IPS-NIHi11 (cell line): ENCODE data around the gene ADGRV1.

Experiments used
- DNase-seq: peaks from one replicate; pipeline ENCODE4 v3.0.0; 2012; ENCODE audit warnings: mixed read lengths, low spot score

The ADGRV1 gene

DNA sequence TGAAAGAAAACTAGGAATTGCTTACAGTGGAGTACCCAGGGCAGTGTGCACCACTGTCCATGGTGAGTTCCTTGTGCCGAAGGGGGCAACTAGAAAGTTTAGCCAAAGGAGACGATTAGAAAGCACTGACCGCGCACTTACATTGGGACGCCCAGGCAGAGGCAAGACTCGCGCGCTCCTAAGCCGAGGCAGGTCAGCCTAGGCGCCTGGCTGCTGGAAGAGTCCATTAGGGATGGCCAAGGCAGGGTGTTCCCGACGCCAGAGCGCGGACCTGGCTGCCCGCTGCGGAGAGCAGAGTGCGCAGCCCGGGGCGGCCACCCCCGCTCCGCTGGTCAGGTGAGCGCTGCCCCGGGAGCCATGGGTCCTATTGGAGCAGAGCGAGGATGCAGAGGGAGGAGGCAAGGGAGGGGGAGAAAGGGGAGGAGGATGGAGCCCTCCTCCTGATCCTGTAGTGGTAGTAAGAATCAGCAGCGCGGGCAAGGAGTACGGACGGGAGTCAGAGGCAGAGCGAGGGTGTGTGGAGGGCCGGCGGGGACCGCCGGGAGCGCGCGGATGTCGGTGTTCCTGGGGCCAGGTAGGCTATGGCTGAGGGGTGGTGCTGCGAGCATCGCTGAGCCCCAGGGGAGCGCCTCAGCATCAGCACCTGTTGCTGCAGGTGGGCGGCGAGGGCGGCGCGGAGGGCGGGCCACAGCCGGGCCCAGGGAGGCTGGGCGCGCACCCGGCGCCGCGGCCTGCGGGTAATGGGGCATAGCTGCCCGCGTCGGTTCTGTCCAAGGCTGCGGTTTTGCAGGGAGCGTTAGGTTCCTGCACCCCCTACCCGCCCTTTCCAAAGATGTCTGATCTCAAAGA, at the start of gene ADGRV1:
ADGRV1 (plus strand) TSS at position 454 of the 849 bp plus-strand sequence; CDS start at position 553, 99 bp downstream.
- peak; percentile 94 for DNase-seq

DNA sequence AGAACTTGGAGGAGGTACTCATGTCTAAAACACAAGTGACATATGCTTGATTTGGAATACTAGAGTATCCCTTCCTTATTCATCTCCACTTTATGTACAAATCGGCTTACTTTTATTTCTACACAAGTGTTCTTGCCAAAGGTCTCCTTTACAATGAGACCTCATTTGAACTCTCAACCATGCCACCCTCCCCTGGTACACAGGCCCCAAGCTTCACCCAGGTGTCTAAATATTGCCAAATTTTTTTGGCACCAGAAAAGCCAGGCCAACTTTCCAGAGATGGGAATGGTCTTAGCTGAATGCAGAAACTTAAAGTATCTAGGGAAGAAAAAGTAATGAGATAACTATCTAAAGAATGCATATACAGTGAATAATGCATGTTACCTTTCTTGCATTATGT, 48.2 kb upstream of the ADGRV1 start:
- no peak for DNase-seq

DNA sequence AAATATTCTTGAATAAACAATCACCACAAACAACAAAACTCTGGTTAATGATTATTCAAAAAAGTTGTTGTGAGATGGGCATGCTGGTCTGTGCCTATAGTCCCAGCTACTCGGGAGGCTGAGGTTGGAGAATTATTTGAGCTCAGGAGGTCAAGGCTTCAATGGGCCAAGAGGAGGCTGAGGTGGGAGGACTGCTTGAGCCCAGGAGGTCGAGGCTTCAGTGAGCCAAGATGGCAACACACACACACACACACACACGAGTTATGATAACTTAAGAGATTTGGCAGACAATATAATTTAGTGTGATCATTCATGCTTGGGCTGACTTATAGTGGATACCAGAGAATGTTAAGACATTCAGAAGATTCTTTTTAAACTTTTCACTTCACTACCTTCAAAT, 44.1 kb upstream of the ADGRV1 start:
- no peak for DNase-seq

GRCh38 chr5:90518661-90519060, 39.9 kb upstream of the ADGRV1 start:
- no peak for DNase-seq

DNA sequence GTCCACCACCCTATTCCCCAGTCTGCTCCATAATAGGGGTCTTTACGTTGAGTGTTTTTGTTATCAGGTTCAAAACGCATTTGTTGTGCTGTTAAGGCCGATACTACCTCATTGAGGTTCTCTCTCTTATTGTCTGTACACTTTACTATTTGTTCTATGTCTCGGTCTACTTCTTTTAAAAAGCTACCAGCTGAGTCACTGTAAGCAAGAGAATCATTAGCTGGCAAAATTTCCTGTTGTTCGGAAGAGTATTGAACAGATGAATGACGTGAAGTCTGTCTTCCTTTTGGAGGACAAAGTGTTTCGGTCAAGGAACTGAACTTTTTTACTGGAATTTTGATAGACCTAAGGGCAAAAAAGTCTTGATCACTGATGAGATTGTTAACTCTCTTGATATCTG, 39.5 kb upstream of the ADGRV1 start:
- no peak for DNase-seq

- peak; percentile 14 for DNase-seq
These were observed 29.9 kb upstream of the ADGRV1 start for GRCh38 chr5:90528601-90529193.

DNA sequence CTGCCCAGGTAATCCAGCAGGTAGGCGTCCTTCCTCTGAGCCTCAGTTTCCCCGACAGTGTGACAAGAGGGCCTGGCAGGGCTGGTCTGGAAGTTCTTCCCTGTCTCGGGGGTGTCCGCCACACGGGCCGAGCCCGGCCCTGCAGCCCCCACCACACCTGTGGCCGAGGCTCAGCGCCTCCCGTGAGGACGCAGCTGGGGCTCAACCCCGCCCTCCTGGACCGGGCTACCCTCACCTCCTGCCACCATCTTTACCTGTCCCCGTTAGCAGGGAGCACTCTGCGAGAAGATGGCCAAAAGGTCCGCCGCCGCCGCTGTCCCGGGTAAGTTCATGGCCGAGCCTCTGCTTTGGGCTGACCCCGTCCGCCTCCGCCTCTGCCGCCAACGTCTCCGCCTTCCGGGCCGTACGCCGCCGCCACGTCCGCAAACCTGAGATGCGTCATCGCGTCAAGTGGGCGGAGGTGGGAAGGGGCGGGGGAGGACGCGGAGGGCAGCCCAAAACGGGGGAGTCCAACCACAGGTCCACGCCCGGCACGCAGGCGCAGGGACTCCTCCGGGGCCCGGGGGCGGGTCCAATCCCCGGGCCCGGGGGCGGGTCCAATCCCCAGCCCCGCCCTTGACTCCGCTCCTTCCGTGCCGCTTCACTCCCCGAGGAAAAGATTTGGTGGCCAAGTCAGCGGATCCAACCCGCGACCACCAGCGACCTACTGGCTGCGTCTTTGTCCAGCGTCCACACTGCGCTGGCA, 29.2 kb upstream of the ADGRV1 start, which contains the start of gene LYSMD3:
LYSMD3 (minus strand) TSS at position 391 of the 745 bp plus-strand sequence. CDS start 4,295 bp downstream, outside the sequence.
- peak; percentile 99 for DNase-seq

- peak; percentile 78 for DNase-seq
These were observed 28.5 kb upstream of the ADGRV1 start for GRCh38 chr5:90529939-90530677.

DNA sequence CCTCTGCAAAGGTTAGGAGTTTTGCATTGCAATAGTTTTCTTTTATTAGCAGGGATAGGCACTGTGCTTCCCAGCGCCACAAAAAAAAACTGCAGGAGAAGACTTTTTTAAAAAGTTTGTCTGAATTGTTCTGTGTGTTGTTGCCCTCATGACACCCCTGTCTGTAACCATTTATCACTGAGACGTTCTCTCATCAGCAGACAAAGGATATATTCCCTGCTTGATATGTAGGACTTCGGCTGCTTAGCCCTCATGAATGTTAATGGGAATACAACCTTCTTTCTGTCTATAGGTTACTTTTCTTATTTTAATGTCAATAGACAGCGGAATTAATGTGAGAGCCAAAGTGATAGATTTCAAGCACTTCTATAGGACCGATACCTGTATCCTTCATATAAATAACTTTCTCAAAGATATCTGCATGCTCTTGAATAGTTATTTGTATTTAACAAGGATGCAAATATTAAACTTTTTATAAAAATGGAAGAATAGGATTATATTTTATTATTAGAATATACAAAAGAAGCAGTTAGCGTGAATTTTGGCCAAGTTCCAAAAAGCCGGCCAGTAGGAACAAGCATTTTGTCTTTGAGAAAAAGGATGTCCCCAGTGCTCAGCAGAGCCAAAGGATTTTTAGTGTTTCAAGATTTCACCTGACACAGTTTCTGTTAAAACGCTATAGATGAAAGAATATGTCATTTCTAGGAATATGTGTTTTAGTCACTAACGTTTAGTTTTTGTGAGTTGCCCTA, 27.7 kb upstream of the ADGRV1 start:
- DNase-seq = no peak

DNA sequence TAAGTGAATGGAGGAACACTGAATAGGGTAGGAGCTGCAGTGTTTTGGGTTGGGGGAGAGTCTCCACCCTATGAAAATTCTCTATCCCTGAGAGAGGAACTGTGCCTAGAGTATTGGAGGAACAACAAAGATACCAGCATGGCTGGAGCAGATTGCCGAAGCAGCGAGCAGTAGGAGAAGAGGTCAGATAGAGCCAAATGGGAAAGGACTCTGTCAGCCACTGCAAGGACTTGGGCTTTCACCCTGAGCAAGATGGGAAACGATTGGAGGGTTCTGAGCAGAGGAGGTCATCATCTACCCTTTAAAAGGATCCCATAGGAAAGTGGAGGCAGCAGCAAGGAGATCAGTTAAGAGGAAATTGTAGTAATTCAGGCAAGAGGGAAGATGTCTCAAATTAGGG, 24.8 kb upstream of the ADGRV1 start:
- DNase-seq = no peak

DNA sequence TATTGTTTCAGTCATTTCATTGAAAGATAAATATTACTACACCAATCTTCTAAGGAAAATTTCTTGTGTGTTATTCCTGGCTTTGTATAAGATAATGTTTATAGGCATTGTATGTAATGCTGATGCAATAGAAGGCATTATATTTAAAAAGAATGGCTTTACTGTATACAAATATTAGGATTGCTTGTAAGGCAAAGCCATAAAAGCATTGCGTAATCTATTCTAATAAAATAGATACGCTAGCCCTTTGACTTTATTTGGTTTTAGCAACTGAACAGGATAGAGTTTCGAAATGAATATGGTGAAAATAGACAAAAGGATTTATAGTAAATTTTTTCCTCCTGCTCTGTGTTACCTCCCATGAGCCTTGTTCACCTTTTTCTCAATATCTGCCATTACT, 23.7 kb upstream of the ADGRV1 start:
- DNase-seq = no peak

- no peak for DNase-seq
These were observed 15.6 kb upstream of the ADGRV1 start for GRCh38 chr5:90542827-90543519.

DNA sequence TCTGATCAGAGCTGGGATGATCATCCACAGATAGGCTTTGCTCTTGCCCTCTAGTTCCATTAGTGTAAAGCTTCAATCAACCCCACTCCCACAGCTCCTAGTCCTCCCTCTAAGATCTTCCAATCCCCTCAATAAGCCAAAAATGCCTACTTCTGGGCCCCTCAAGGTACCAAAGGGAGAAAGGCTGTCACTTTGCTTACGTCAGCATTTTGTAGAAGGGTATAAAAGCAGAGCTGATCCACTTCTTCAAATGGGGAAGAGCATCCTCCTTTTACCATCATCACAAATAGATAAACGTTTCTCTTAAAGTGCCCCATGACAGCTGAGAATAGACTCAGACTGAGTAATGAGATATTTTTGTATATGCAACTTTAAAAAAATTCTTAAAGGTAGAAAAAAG, 13.1 kb upstream of the ADGRV1 start:
- no peak for DNase-seq

DNA sequence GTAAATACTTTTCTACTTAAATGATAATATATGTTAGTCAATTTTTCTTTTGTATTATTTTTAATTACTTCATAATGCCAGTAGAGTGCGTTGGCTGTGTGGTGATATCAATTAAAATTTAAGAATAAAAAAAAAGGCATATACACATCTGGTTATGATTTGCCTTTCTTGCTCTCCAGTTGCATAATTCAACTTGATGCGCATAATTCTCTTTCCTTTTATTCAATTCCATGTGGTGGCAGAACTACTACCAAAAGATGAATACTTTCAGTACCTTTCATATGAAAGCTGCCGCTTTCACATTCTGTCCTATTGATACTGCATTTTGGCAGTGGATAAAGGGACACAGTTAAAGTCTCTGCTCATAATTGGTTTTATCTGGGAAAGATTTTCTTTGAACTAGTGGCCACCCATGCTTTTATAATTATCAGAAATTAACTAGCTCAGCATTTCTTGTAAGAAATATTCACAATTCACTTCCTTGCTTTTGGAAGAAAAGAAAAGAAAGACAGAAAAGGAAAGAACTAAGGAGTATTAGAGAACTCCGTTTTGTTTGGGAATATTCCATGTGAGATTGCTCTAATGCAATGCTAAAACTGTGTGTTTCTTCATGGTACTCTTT, 12.3 kb upstream of the ADGRV1 start:
- DNase-seq = no peak

GRCh38 chr5:90547072-90547536, 11.5 kb upstream of the ADGRV1 start:
- no peak for DNase-seq

DNA sequence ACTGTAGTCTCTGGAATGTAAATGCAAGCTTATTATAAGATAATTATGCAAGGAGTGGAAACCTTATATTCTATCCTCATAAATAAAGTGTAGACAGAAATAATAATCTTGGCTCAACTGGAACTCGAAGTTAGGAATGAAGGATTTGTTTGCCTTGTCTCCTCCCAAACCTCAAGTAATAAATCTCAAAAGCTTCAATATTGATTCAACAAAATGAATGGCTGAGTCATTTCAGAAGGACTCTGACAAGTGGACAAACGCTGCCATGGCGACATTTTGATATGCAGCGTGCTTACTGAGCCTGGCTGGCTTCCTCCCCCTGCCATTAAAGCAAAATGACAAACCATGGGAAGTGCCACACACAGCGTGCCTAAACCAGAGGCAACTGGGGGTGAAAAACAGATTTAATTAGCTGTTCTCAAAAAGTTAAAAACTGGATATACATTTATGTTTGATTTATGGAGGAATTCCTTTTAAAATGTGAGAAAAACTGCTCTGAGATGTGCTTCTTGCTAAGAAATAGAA, 10.5 kb upstream of the ADGRV1 start:
- no peak for DNase-seq

- no peak for DNase-seq
These were observed 9.4 kb upstream of the ADGRV1 start for GRCh38 chr5:90549223-90549622.

- DNase-seq = no peak
These were observed 8.8 kb upstream of the ADGRV1 start for GRCh38 chr5:90549729-90550275.

- no peak for DNase-seq
These were observed 7.6 kb upstream of the ADGRV1 start for GRCh38 chr5:90550963-90551362.

DNA sequence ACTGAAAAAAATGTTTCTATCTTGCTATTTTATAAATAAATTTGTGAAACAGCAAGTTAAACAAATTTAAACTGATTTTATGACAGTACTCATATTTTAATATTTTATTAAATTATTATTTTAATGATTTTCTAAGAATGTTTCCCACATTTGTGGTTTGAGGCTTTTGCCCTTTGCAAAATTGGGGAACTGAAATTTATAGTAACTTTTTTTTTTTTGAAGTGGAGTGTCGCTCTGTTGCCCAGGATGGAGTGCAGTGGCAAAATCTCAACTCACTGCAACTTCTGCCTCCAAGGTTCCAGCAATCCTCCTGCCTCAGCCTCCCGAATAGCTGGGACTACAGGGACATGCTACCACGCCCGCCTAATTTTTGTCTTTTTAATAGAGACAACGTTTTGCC, 7.2 kb upstream of the ADGRV1 start:
- no peak for DNase-seq
